Measurements from ENCODE around the gene SLC5A11. TPM values are rescaled to one million over a fixed set of nuclear protein-coding genes. Genes with fewer than 3 reads are reported as not detected.

The SLC5A11 gene
- not detected for total RNA-seq

- TF ChIP-seq POLR2A (IDR thresholded peaks at IDR 0.05) (no peak), CTCF (IDR thresholded peaks at IDR 0.05) (no peak)
- Histone ChIP-seq H3K27me3 (no peaks in the 10 kb centered on the region), H3K4me1 (no peaks in the 10 kb centered on the region), H3K9me3 (no peaks in the 10 kb centered on the region), H3K36me3 (replicated peaks in 1 of 2; ENCODE audit: insufficient read depth in 1 of 2, low read depth in 2 of 2) (no peaks in the 10 kb centered on the region), H3K4me3 (no peak within 1 kb of the TSS), H3K27ac (no peak within 1 kb of the TSS)
- no peak for ATAC-seq
- 73 to 81% methylated on average over 19 to 21 of the region's 21 CpGs for WGBS, 2 donors
- intact Hi-C loops (cut with DNase I) = no loop called here
- no peak for DNase-seq
These were observed at the start of gene SLC5A11 for GRCh38 chr16:24845726-24846547. Gene SLC5A11 (plus strand): TSS chr16:24845963. CDS start chr16:24858644, 12,681 bp downstream.

GRCh38 chr16:24800586-24800985 lies 45.2 kb upstream of the SLC5A11 start:
- H3K36me3 ChIP-seq (replicated peaks in 1 of 2; ENCODE audit: insufficient read depth in 1 of 2, low read depth in 2 of 2) = peaks cover 5 to 39% of the 10 kb centered on the region in 2 donors
- no peak for TF ChIP-seq POLR2A (IDR thresholded peaks at IDR 0.05)
- TF ChIP-seq CTCF (IDR thresholded peaks at IDR 0.05) = peak in 4 of 7 experiments; percentile 5 to 21 (median 13)
- 73 to 86% methylated on average over 4 of the region's 4 CpGs for WGBS, 2 donors
- DNase-seq (no peak), ATAC-seq (no peak)
- H3K4me1 ChIP-seq = no peaks in the 10 kb centered on the region
- no peaks in the 10 kb centered on the region for H3K9me3 ChIP-seq
- no peak overlapping the region for H3K4me3 ChIP-seq
- no peaks in the 10 kb centered on the region for H3K27me3 ChIP-seq
- no peak overlapping the region for H3K27ac ChIP-seq
- intact Hi-C loops (cut with DNase I) = no loop called here

GRCh38 chr16:24801761-24802302 lies 43.9 kb upstream of the SLC5A11 start:
- Histone ChIP-seq H3K4me3 (no peak overlapping the region), H3K36me3 (replicated peaks in 1 of 2; ENCODE audit: insufficient read depth in 1 of 2, low read depth in 2 of 2) (peaks cover 9 to 48% of the 10 kb centered on the region in 2 donors), H3K27me3 (no peaks in the 10 kb centered on the region), H3K4me1 (no peaks in the 10 kb centered on the region), H3K9me3 (no peaks in the 10 kb centered on the region), H3K27ac (no peak overlapping the region)
- 78 to 80% methylated on average over 3 of the region's 3 CpGs for WGBS, 2 donors
- DNase-seq (no peak), ATAC-seq (no peak)
- intact Hi-C loops (cut with DNase I) = no loop called here
- TF ChIP-seq POLR2A (IDR thresholded peaks at IDR 0.05) (no peak), CTCF (IDR thresholded peaks at IDR 0.05) (no peak)

- DNase-seq = no peak
- H3K9me3 ChIP-seq = no peaks in the 10 kb centered on the region
- H3K4me3 ChIP-seq = no peak overlapping the region
- H3K4me1 ChIP-seq = no peaks in the 10 kb centered on the region
- peaks cover 13 to 49% of the 10 kb centered on the region in 2 donors for H3K36me3 ChIP-seq (replicated peaks in 1 of 2; ENCODE audit: insufficient read depth in 1 of 2, low read depth in 2 of 2)
- no peak overlapping the region for H3K27ac ChIP-seq
- H3K27me3 ChIP-seq = no peaks in the 10 kb centered on the region
- intact Hi-C loops (cut with DNase I) = no loop called here
- no peak for ATAC-seq
- 87 to 89% methylated on average over 5 of the region's 5 CpGs for WGBS, 2 donors
- TF ChIP-seq CTCF (IDR thresholded peaks at IDR 0.05) (no peak), POLR2A (IDR thresholded peaks at IDR 0.05) (no peak)
These were observed 40.3 kb upstream of the SLC5A11 start for GRCh38 chr16:24805484-24805883.

All from body of pancreas (tissue), 4 donors.